ENCODE results near the gene PNPT1.
"Not testable (repeated sequence)": the region's sequence is repeated elsewhere in the genome, so short reads cannot be mapped to it uniquely, and the experiment has no call there.

Gene PNPT1

DNA sequence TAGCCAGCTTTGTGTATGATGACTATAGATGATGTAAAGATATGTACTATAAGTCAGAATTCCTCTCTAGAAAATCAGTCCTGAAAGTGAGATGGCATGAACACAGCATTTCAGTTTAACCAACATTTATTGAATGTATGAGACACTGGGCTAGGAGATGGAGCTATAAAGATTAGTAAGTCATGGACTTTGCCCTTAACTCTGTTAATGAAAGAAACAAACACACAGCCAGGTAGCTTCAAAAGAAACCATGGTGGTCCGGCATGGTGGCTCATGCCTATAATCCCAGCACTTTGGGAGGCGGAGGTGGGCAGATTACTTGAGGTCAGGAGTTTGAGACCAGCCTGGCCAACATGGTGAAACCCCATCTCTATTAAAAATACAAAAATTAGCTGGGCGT is 21.5 kb upstream of the PNPT1 start:
- H3K4me1 Mint-ChIP-seq; H3K4me3 Mint-ChIP-seq; DNase-seq (ENCODE audit: low spot score in 2 of 2); H3K9me3 Mint-ChIP-seq; ATAC-seq (replicated peaks; ENCODE audit: extremely low read depth, poor library complexity, severe bottlenecking); H3K36me3 Mint-ChIP-seq (ENCODE audit: insufficient read depth); H3K27ac Mint-ChIP-seq (ENCODE audit: low read depth): not testable (repeated sequence)
- H3K27me3 Mint-ChIP-seq = peaks cover 19% of the 10 kb centered on the region

DNA sequence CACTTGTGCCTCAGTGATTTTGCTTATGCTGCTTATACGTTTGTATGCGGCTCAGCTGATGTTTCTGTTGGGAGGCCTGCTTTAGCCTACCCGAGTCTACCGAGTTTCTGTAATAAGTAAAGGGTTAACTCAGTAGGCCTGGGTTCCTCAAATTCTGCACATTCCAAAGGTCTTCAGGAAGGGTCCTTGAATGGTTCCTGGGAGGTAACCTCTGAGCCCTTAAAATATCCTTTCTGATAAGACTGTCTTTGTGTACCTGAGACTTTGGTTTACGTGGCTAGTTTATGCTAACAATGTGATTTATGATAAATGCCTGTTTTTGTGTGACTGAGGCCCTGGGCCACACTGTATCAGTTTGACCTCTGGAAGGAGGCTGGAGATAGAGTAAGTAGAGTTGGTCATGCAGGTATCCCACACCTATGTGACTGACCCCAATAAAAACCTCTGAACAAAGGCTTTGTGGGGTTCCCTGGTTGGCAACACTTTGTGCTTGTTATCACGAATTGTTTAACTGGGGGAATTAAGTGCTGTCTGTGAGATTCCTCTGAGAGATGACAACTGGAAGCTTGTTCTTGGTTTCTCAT is 18.9 kb upstream of the PNPT1 start:
- Mint-ChIP-seq H3K9me3 (no peaks in the 10 kb centered on the region), H3K27ac (ENCODE audit: low read depth) (no peak overlapping the region), H3K36me3 (ENCODE audit: insufficient read depth) (peaks cover 2% of the 10 kb centered on the region), H3K27me3 (peaks cover 28% of the 10 kb centered on the region), H3K4me1 (no peaks in the 10 kb centered on the region), H3K4me3 (no peak overlapping the region)
- DNase-seq (ENCODE audit: low spot score in 2 of 2) (no peak), ATAC-seq (replicated peaks; ENCODE audit: extremely low read depth, poor library complexity, severe bottlenecking) (no peak)

DNA sequence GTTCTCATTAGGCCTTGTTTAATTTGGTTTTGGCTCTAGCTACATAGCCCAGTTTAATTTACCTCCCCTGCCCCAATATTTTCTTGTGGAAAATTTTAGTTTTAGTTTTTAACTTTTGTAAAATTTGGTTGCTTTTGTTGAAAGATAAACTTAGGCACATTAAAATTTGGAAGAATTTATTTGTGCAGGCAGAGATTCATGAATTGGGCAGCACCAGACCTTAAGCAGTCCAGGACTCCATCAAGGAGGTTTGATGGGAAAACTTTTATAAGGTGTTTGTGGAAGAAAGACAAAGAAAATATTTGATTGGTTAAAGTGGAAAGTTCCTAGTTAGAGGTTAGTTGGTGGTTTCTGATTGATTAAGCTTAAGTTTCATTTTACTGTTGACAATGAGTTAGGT is 16.4 kb upstream of the PNPT1 start:
- DNase-seq (ENCODE audit: low spot score in 2 of 2) (no peak), ATAC-seq (replicated peaks; ENCODE audit: extremely low read depth, poor library complexity, severe bottlenecking) (no peak)
- Mint-ChIP-seq H3K36me3 (ENCODE audit: insufficient read depth) (peaks cover 2% of the 10 kb centered on the region), H3K27ac (ENCODE audit: low read depth) (no peak overlapping the region), H3K27me3 (peaks cover 18% of the 10 kb centered on the region), H3K4me3 (no peak overlapping the region), H3K4me1 (no peaks in the 10 kb centered on the region), H3K9me3 (no peaks in the 10 kb centered on the region)

DNA sequence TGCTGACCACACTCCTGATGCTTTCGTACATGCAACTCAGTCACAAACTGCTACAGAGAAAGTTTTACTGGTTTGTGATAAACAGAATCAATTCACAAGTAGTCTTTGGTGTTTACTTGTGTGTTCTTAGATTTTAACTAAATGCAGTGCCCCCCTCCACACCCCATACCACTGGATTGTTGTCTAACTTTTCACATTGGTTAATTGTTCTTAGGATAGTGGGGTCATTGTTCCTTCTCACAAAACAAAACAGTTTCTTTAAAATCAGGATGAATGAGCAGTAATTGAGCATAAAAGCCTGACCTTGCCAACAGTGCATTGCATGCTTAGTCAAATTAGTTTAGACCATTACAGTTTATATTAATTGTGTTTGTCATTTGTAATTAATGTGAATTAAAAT is 14.1 kb upstream of the PNPT1 start:
- Mint-ChIP-seq H3K27ac (ENCODE audit: low read depth) (no peak overlapping the region), H3K9me3 (no peaks in the 10 kb centered on the region), H3K4me1 (no peaks in the 10 kb centered on the region), H3K27me3 (peaks cover 32% of the 10 kb centered on the region), H3K4me3 (no peak overlapping the region), H3K36me3 (ENCODE audit: insufficient read depth) (peaks cover 2% of the 10 kb centered on the region)
- no peak for DNase-seq (ENCODE audit: low spot score in 2 of 2)
- ATAC-seq (replicated peaks; ENCODE audit: extremely low read depth, poor library complexity, severe bottlenecking) = no peak

DNA sequence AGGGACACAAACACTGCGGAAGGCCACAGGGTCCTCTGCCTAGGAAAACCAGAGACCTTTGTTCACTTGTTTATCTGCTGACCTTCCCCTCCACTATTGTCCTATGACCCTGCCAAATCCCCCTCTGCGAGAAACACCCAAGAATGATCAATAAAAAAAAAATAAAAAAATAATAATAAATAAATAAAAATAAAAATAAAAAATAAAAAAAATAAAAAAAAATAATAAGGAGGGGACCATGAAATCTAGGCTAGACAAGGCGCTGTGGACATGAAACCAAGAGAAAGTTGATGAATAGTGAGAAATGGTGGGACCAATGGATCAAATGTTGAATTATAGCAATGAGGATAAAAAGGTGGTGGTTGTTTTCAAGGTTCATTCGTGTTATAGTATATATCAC is 12.6 kb upstream of the PNPT1 start:
- H3K27ac Mint-ChIP-seq (ENCODE audit: low read depth); H3K4me1 Mint-ChIP-seq; H3K4me3 Mint-ChIP-seq; ATAC-seq (replicated peaks; ENCODE audit: extremely low read depth, poor library complexity, severe bottlenecking); H3K36me3 Mint-ChIP-seq (ENCODE audit: insufficient read depth); H3K9me3 Mint-ChIP-seq; DNase-seq (ENCODE audit: low spot score in 2 of 2): not testable (repeated sequence)
- peaks cover 32% of the 10 kb centered on the region for H3K27me3 Mint-ChIP-seq

DNA sequence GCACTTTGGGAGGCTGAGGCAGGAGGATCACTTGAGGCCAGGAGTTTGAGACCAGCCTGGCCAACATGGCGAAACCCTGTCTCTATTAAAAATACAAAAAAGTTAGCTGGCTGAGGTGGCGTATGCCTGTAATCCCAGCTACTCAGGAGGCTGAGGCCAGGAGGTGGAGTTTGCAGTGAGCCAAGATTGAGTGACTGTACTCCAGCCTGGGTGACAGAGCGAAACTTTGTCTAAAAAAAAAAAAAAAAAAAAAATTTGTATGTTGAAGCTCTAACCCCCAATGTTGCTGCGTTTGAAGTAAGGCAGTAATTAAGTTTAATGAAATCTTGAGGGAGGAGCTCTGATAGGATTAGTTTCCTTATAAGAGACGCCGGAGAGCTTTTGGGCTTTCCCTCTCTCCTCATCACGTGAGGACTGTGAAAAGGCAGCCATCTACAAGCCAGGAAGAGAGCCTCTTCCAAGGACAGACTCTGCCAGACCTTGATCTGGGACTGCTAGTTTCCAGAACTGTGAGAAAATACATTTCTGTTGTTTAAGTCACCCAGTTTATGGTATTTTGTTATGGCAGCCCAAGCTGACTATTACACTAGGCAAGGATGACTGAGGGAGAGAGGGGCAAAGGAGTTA is 11.5 kb upstream of the PNPT1 start:
- DNase-seq (ENCODE audit: low spot score in 2 of 2) (no peak), ATAC-seq (replicated peaks; ENCODE audit: extremely low read depth, poor library complexity, severe bottlenecking) (no peak)
- H3K36me3 Mint-ChIP-seq (ENCODE audit: insufficient read depth) = no peaks in the 10 kb centered on the region
- H3K9me3 Mint-ChIP-seq = no peaks in the 10 kb centered on the region
- H3K4me3 Mint-ChIP-seq = no peak overlapping the region
- H3K27me3 Mint-ChIP-seq = peaks cover 31% of the 10 kb centered on the region
- no peaks in the 10 kb centered on the region for H3K4me1 Mint-ChIP-seq
- H3K27ac Mint-ChIP-seq (ENCODE audit: low read depth) = no peak overlapping the region

DNA sequence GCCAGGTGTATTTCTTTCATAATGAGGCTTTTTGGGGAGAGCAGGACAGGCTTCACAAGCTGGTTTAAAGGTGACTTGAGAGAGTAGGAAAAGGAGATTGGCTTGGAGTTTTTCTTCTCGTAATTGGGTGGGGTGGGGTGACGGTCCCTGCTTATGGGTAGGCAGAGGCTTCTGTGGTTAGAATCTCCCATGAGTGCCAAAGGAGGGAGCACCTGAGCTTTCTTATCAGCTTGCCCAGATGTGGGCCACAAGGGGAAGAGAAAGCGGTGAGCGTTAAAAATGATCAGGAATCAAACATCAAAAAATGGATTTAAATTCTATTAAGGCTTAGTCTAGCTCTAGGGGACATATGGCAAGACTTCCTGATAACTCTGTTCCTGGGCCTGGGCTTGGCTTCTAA is 9.7 kb upstream of the PNPT1 start:
- ATAC-seq (replicated peaks; ENCODE audit: extremely low read depth, poor library complexity, severe bottlenecking) = no peak
- H3K4me3 Mint-ChIP-seq = no peak overlapping the region
- no peaks in the 10 kb centered on the region for H3K4me1 Mint-ChIP-seq
- no peak overlapping the region for H3K27ac Mint-ChIP-seq (ENCODE audit: low read depth)
- H3K27me3 Mint-ChIP-seq = peaks cover 22% of the 10 kb centered on the region
- H3K9me3 Mint-ChIP-seq = no peaks in the 10 kb centered on the region
- no peaks in the 10 kb centered on the region for H3K36me3 Mint-ChIP-seq (ENCODE audit: insufficient read depth)
- DNase-seq (ENCODE audit: low spot score in 2 of 2) = no peak

DNA sequence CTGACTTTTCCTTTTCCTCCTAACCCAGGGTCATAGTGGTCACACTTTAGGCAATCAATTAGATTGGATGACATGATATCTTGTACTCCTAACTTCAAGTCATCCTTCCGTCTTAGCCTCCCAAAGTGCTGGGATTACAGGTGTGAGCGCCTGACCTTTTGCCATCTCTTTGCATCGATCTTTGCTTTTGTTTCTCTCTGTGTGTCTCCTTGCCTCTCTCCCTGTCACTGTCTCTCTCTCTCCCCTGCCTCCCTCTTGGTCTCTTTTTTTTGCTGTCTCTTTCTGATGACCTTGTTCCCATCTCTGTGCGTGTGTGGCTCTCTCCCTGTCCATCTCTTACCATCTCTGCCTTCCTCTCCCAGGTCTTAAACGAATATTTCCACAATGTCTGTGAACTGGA is 904 bp downstream of the PNPT1 start:
- Mint-ChIP-seq H3K36me3 (ENCODE audit: insufficient read depth) (peaks cover 10% of the 10 kb centered on the region), H3K27ac (ENCODE audit: low read depth) (peak overlapping the region; percentile 99), H3K4me3 (peak overlapping the region; percentile 94), H3K4me1 (peaks cover 19% of the 10 kb centered on the region)
- not testable (repeated sequence) for H3K9me3 Mint-ChIP-seq; H3K27me3 Mint-ChIP-seq; DNase-seq (ENCODE audit: low spot score in 2 of 2); ATAC-seq (replicated peaks; ENCODE audit: extremely low read depth, poor library complexity, severe bottlenecking)

DNA sequence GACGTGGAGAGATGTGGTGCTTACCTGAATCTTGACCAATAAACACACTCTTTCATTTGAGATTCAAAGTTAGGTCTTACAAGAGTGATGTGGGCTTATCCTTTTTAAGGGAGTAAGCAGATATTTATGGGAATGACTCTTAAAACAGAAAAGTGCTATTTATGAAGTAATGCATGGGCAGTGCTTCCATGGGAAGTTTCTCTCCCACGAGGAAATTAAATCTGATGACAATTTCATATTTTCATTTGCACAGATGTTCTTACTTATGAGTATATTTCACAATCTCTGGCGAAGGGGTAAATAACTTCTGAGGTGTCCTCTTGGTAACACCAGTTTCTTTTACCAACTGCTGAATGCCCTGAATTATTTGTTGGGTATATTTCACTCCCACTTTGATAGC is 21.0 kb downstream of the PNPT1 start:
- ATAC-seq (replicated peaks; ENCODE audit: extremely low read depth, poor library complexity, severe bottlenecking) (no peak), DNase-seq (ENCODE audit: low spot score in 2 of 2) (no peak)
- H3K4me3 Mint-ChIP-seq = no peak overlapping the region
- no peaks in the 10 kb centered on the region for H3K4me1 Mint-ChIP-seq
- no peak overlapping the region for H3K27ac Mint-ChIP-seq (ENCODE audit: low read depth)
- no peaks in the 10 kb centered on the region for H3K27me3 Mint-ChIP-seq
- peaks cover 31% of the 10 kb centered on the region for H3K36me3 Mint-ChIP-seq (ENCODE audit: insufficient read depth)
- no peaks in the 10 kb centered on the region for H3K9me3 Mint-ChIP-seq

DNA sequence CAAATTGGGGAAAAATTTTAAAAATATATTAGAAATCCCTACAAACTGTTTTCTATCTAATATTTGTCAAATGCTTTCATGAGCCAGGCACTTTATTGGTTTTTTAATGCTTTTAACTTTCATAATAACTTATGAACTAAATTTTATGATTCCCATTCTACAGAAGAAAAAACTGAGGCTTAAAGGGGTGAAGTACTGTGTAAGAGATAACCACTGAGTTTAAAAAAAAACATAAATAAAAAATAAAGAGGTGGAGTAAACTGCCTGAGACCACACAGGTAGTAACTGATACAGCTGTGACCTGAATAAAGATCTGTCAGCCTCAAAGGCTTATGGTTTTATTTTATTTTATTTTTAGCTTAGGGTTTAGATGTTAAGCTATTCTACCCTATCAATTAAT is 24.7 kb downstream of the PNPT1 start:
- ATAC-seq (replicated peaks; ENCODE audit: extremely low read depth, poor library complexity, severe bottlenecking) (no peak), DNase-seq (ENCODE audit: low spot score in 2 of 2) (no peak)
- H3K4me3 Mint-ChIP-seq = no peak overlapping the region
- no peaks in the 10 kb centered on the region for H3K4me1 Mint-ChIP-seq
- no peaks in the 10 kb centered on the region for H3K9me3 Mint-ChIP-seq
- H3K27me3 Mint-ChIP-seq = no peaks in the 10 kb centered on the region
- H3K27ac Mint-ChIP-seq (ENCODE audit: low read depth) = no peak overlapping the region
- H3K36me3 Mint-ChIP-seq (ENCODE audit: insufficient read depth) = peaks cover 25% of the 10 kb centered on the region

DNA sequence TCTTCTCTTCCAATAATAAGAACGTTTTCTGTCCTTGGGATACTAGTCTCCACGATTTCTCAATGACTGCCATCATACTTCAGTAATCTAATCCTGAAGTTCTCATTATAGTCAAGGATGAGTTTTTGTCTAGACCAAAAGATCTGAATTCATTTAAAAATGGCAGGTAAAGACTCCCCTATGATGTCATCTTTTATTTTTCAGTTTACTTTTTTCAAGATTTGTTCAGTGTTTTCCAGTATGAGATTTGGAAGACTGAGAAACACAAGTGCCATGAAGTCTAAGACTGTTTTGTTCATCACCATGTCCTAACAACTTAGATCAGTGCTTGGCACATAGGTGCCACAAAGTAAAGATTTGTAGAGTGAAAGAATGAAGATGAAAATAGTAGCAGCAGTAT is 40.4 kb downstream of the PNPT1 start:
- Mint-ChIP-seq H3K4me3 (no peak overlapping the region), H3K9me3 (no peaks in the 10 kb centered on the region), H3K27ac (ENCODE audit: low read depth) (no peak overlapping the region), H3K36me3 (ENCODE audit: insufficient read depth) (peaks cover 29% of the 10 kb centered on the region), H3K27me3 (no peaks in the 10 kb centered on the region), H3K4me1 (no peaks in the 10 kb centered on the region)
- ATAC-seq (replicated peaks; ENCODE audit: extremely low read depth, poor library complexity, severe bottlenecking) = no peak
- DNase-seq (ENCODE audit: low spot score in 2 of 2) = no peak

DNA sequence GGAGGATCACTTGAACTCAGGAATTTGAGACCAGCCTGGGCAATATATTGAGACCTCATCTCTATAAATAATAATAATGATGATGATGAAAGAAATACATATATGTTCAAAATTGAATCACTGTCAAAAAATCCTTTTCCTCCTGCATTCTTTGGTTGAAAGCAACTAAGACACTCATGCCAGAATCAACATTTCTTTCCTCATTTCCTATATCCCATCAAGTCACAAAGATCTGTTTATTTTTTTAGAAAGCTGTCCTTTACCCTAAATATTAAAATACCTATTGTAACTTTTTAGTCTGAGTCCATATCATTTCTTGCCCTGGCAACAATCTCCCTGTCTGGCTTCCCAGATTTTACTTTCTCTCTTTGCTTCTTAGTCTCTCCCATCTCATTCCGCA is 44.4 kb downstream of the PNPT1 start:
- Mint-ChIP-seq H3K4me3 (no peak overlapping the region), H3K4me1 (no peaks in the 10 kb centered on the region), H3K27me3 (no peaks in the 10 kb centered on the region), H3K36me3 (ENCODE audit: insufficient read depth) (peaks cover 25% of the 10 kb centered on the region), H3K27ac (ENCODE audit: low read depth) (peak overlapping the region; percentile 60), H3K9me3 (no peaks in the 10 kb centered on the region)
- ATAC-seq (replicated peaks; ENCODE audit: extremely low read depth, poor library complexity, severe bottlenecking) (no peak), DNase-seq (ENCODE audit: low spot score in 2 of 2) (no peak)

DNA sequence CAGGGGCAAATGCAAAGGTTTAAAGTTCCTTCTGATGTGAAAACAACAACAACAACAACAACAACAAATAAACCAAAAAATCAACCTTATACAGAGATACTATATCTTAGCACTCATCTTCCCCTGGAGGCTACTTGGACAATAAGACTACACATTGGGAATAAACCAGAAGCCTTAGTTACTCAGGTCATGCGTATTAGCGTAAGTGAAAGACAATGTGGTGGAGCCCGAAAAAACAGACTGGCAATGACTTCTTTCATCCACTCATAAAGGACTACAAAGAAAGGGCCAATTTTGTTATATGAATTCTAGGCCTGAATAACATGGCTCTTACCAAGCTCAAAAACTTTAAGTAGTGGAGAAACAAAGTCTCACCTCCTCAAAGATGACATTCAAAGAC is 56.8 kb downstream of the PNPT1 start:
- no peak overlapping the region for H3K4me3 Mint-ChIP-seq
- H3K9me3 Mint-ChIP-seq = no peaks in the 10 kb centered on the region
- DNase-seq (ENCODE audit: low spot score in 2 of 2) (no peak), ATAC-seq (replicated peaks; ENCODE audit: extremely low read depth, poor library complexity, severe bottlenecking) (no peak)
- H3K36me3 Mint-ChIP-seq (ENCODE audit: insufficient read depth) = peaks cover 41% of the 10 kb centered on the region
- no peak overlapping the region for H3K27ac Mint-ChIP-seq (ENCODE audit: low read depth)
- H3K4me1 Mint-ChIP-seq = no peaks in the 10 kb centered on the region
- H3K27me3 Mint-ChIP-seq = no peaks in the 10 kb centered on the region

All from central memory CD8-positive, alpha-beta T cell (primary cell).